Spleen (tissue), 11 donors: Measurements from ENCODE around the gene DSE. TPM values are rescaled to one million over a fixed set of nuclear protein-coding genes. Genes with fewer than 3 reads are reported as not detected.
A peak's percentile ranks its signal among the peaks of the same experiment; 100 is the strongest.

Experiments used
- DNase-seq: peaks from one replicate; pipeline ENCODE4 v3.0.0-alpha.2; 2020
- H3K27ac ChIP-seq, 8 donors: fragments of 200-600 bp; sonication (generic) in 7 of 8; 1 replicate in 4 of 8; 2 replicates in 4 of 8; pipeline versions ENCODE4 v1.5.0 to v1.8.0; 2016 to 2021; ENCODE audit warnings: inconsistent platforms in 4 of 8, mild to moderate bottlenecking in 4 of 8, moderate library complexity in 1 of 8
- H3K27me3 ChIP-seq, 7 donors: fragments of 200-600 bp; sonication (generic) in 6 of 7; replicated peaks in 1 of 7; 1 replicate in 4 of 7; 2 replicates in 3 of 7; pipeline versions ENCODE4 v1.5.0 to v1.8.0; 2016 to 2021; ENCODE audit warnings: inconsistent platforms in 3 of 7, mild to moderate bottlenecking in 1 of 7
- H3K36me3 ChIP-seq, 6 donors: fragments of 200-600 bp; sonication (generic) in 5 of 6; 1 replicate in 4 of 6; 2 replicates in 2 of 6; pipeline versions ENCODE4 v1.5.0 to v1.8.0; 2016 to 2021; ENCODE audit warnings: inconsistent platforms in 2 of 6
- H3K4me1 ChIP-seq, 6 donors: fragments of 200-600 bp; sonication (generic) in 5 of 6; 1 replicate in 3 of 6; 2 replicates in 3 of 6; pipeline versions ENCODE4 v1.5.0 to v1.8.0; 2016 to 2021; ENCODE audit warnings: inconsistent platforms in 3 of 6
- H3K4me3 ChIP-seq, 8 donors: fragments of 200-600 bp; sonication (generic) in 7 of 8; 1 replicate in 4 of 8; 2 replicates in 4 of 8; pipeline versions ENCODE4 v1.5.0 to v1.8.0; 2016 to 2021; ENCODE audit warnings: inconsistent platforms in 4 of 8, mild to moderate bottlenecking in 4 of 8, moderate library complexity in 2 of 8
- H3K9me3 ChIP-seq, 8 donors: fragments of 200-600 bp; sonication (generic) in 7 of 8; 1 replicate in 4 of 8; 2 replicates in 4 of 8; pipeline versions ENCODE4 v1.5.0 to v1.8.0; 2016 to 2021; ENCODE audit warnings: inconsistent platforms in 4 of 8
- CTCF ChIP-seq, 11 experiments: fragments of 200-600 bp in 7 of 11; fragments of 450-650 bp in 4 of 11; sonication (generic) in 4 of 11; IDR thresholded peaks in 8 of 11; conservative IDR thresholded peaks in 3 of 11; 1 replicate in 7 of 11; 2 replicates in 4 of 11; pipeline versions ENCODE4 v1.4.0 to v1.8.0; 2016 to 2021; ENCODE audit warnings: antibody characterized with exemption in 11 of 11, inconsistent platforms in 4 of 11, mild to moderate bottlenecking in 1 of 11
- POLR2A ChIP-seq, 3 donors: fragments of 450-650 bp; IDR thresholded peaks; one replicate each; pipeline ENCODE4 v1.5.1; 2017; ENCODE audit warnings: antibody characterized with exemption in 3 of 3, mild to moderate bottlenecking in 1 of 3
- POLR2AphosphoS5 ChIP-seq, 3 donors: sonication (generic); formaldehyde crosslinking; IDR thresholded peaks; one replicate each; pipeline ENCODE4 v1.5.1; 2017; ENCODE audit warnings: antibody characterized with exemption in 3 of 3
- WGBS, 5 donors: extraction: QIAGEN DNeasy Blood & Tissue Kit in 3 of 5; methylation state at CpG; one replicate each; pipeline versions ENCODE4 v1.1.5 to v1.1.7; 2013 to 2018; 5-methylcytosine and 5-hydroxymethylcytosine counted together
- intact Hi-C: fragments of 100-400 bp; cut with DNase I; formaldehyde crosslinking; loops from one replicate; pipeline ENCODE4 v1.15.0; 2023; ENCODE audit warnings: low total_unique reads
- polyA plus RNA-seq, 3 donors: library from polyadenylated mRNA; stranded (reverse); fragments of 200-250 nt; gene quantifications; one replicate each; pipeline ENCODE4 v1.2.1, GENCODE V29; 2013
- total RNA-seq, 7 donors: library from RNA; depleted of rRNA in 3 of 7; stranded (reverse); fragments of >200 nt in 3 of 7; fragmentation: NEBNext Ultra II Directional in 4 of 7; extraction: Animal tissue kit (Norgen Biotek cat#: 25700) in 4 of 7; gene quantifications; one replicate each; pipeline versions ENCODE4 v1.1.0 to v1.2.1, GENCODE V29; 2016 to 2021
- donor health status: healthy with polysubstance abuse.
- donor health status: DM: no; HTN: no; CAD: no; lungs with moderate emphysema.
- donor health status: DM: no; HTN: no; CAD: no.
- donor health status: Bipolar disorder and iron deficiency.
- donor health status: healthy.
- donor health status: DM: no; HTN: no; CAD: no.
- donor health status: DM: yes; HTN: yes; CAD: no.

Gene DSE
- total and polyA plus RNA-seq, 10 donors: 8.2 to 82.3 (median 61.7) TPM

- Histone ChIP-seq H3K4me3 (no peak overlapping the region), H3K27ac (no peak overlapping the region), H3K9me3 (no peaks in the 10 kb centered on the region), H3K36me3 (no peaks in the 10 kb centered on the region), H3K4me1 (peaks cover 9 to 72% (median 36%) of the 10 kb centered on the region in 6 donors), H3K27me3 (no peaks in the 10 kb centered on the region)
- TF ChIP-seq CTCF (IDR thresholded peaks at IDR 0.05 in 8 of 11, conservative IDR thresholded peaks at IDR 0.05 in 3 of 11): no peak
- TF ChIP-seq POLR2A (IDR thresholded peaks at IDR 0.05): no peak
- TF ChIP-seq POLR2AphosphoS5 (IDR thresholded peaks at IDR 0.05): no peak
- no peak for DNase-seq
- WGBS, 5 donors: 79 to 90% (median 87%) methylated on average over 2 of the region's 2 CpGs
- intact Hi-C loops: no loop called here
Measured at GRCh38 chr6:116365743-116366142, 5.0 kb upstream of the DSE start.

GRCh38 chr6:116366740-116367275, 3.9 kb upstream of the DSE start:
- intact Hi-C loops: no loop called here
- Histone ChIP-seq H3K36me3 (no peaks in the 10 kb centered on the region), H3K4me3 (no peak overlapping the region), H3K27me3 (no peaks in the 10 kb centered on the region), H3K4me1 (peaks cover 9 to 72% (median 38%) of the 10 kb centered on the region in 6 donors), H3K27ac (peak overlapping the region in 1 of 8 donors; percentile 34), H3K9me3 (no peaks in the 10 kb centered on the region)
- no peak for DNase-seq
- 89 to 96% (median 94%) methylated on average over 6 of the region's 6 CpGs for WGBS, 5 donors
- TF ChIP-seq POLR2A (IDR thresholded peaks at IDR 0.05) (no peak), CTCF (IDR thresholded peaks at IDR 0.05 in 8 of 11, conservative IDR thresholded peaks at IDR 0.05 in 3 of 11) (no peak), POLR2AphosphoS5 (IDR thresholded peaks at IDR 0.05) (no peak)

GRCh38 chr6:116369540-116369939, 1.2 kb upstream of the DSE start:
- Histone ChIP-seq H3K4me1 (peaks cover 11 to 74% (median 47%) of the 10 kb centered on the region in 6 donors), H3K27ac (peak overlapping the region; percentile 89 to 97 (median 94))

More at GRCh38 chr6:116369540-116369939, 1.2 kb upstream of the DSE start:
- intact Hi-C loops: no loop called here
- no peaks in the 10 kb centered on the region for H3K9me3 ChIP-seq
- H3K36me3 ChIP-seq: no peaks in the 10 kb centered on the region
- no peak for DNase-seq
- TF ChIP-seq CTCF (IDR thresholded peaks at IDR 0.05 in 8 of 11, conservative IDR thresholded peaks at IDR 0.05 in 3 of 11): no peak
- no peak for TF ChIP-seq POLR2AphosphoS5 (IDR thresholded peaks at IDR 0.05)
- TF ChIP-seq POLR2A (IDR thresholded peaks at IDR 0.05): no peak
- peak overlapping the region; percentile 71 to 92 (median 82) for H3K4me3 ChIP-seq
- WGBS, 5 donors: 18 to 33% (median 18%) methylated on average over 1 of the region's 1 CpG
- H3K27me3 ChIP-seq: no peaks in the 10 kb centered on the region
